Gastroesophageal sphincter (tissue), 3 donors: ENCODE results near the gene NAV2.

Source experiments
- EP300 ChIP-seq: sonication (generic); formaldehyde crosslinking; IDR thresholded peaks from one replicate; pipeline ENCODE4 v1.6.1; 2017; ENCODE audit warnings: antibody characterized with exemption, mild to moderate bottlenecking
- POLR2A ChIP-seq, 2 donors: fragments of 450-650 bp; IDR thresholded peaks; one replicate each; pipeline ENCODE4 v1.6.1; 2017; ENCODE audit warnings: antibody characterized with exemption in 2 of 2, mild to moderate bottlenecking in 2 of 2, moderate library complexity in 1 of 2
- POLR2AphosphoS5 ChIP-seq: sonication (generic); formaldehyde crosslinking; IDR thresholded peaks from one replicate; pipeline ENCODE4 v1.6.1; 2017; ENCODE audit warnings: antibody characterized with exemption
- TF ChIP-seq, protein P1 (sequence below), 4 experiments: fragments of 200-600 bp in 2 of 4; fragments of 450-650 bp in 2 of 4; sonication (generic) in 1 of 4; IDR thresholded peaks; one replicate each; pipeline ENCODE4 v1.5.1; 2017 to 2019; ENCODE audit warnings: antibody characterized with exemption in 4 of 4, mild to moderate bottlenecking in 2 of 4, moderate library complexity in 2 of 4

DNA sequence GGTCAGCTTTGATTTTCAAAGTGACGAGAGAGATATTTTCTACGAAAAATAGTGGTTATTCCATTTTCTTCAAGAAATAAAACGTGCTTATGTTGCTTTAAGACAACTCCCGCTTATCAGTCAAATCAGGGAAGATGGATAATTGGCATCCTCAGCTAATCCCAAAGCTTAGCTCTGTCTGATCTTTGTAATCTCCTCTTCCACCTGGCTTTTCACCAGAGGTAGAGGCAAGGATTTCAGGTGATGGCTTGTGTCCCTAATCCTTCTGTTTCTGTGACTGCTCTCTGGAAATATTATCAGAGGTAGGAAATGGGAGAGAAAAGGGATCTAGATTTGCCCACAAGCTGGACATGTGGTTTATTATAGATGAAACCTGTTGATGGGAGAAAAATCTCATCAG, 368.7 kb downstream of the NAV2 start:
- TF ChIP-seq POLR2AphosphoS5, result no peak
- TF ChIP-seq, protein P1, sequence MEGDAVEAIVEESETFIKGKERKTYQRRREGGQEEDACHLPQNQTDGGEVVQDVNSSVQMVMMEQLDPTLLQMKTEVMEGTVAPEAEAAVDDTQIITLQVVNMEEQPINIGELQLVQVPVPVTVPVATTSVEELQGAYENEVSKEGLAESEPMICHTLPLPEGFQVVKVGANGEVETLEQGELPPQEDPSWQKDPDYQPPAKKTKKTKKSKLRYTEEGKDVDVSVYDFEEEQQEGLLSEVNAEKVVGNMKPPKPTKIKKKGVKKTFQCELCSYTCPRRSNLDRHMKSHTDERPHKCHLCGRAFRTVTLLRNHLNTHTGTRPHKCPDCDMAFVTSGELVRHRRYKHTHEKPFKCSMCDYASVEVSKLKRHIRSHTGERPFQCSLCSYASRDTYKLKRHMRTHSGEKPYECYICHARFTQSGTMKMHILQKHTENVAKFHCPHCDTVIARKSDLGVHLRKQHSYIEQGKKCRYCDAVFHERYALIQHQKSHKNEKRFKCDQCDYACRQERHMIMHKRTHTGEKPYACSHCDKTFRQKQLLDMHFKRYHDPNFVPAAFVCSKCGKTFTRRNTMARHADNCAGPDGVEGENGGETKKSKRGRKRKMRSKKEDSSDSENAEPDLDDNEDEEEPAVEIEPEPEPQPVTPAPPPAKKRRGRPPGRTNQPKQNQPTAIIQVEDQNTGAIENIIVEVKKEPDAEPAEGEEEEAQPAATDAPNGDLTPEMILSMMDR (IDR thresholded peaks at IDR 0.05), result no peak
- no peak for TF ChIP-seq EP300
- no peak for TF ChIP-seq POLR2A (IDR thresholded peaks at IDR 0.05)
